ENCODE measurements around the gene CA10.

- TF ChIP-seq EZH2 (IDR thresholded peaks at IDR 0.05; ENCODE audit: borderline replicate concordance, low read depth, low read length, severe bottlenecking) = no peak
- no peak for TF ChIP-seq CTCF (IDR thresholded peaks at IDR 0.05; ENCODE audit: borderline replicate concordance, extremely low read depth, low read length, poor library complexity, severe bottlenecking)
Observed at GRCh38 chr17:51951741-51952140, 206.8 kb downstream of the CA10 start.

Data from DND-41 (cell line).